Gastrocnemius medialis (tissue), 4 donors: Measurements from ENCODE around the gene NLRC5. TPM values are rescaled to one million over a fixed set of nuclear protein-coding genes. Genes with fewer than 3 reads are reported as not detected.
A peak's percentile ranks its signal among the peaks of the same experiment; 100 is the strongest.

Experiments used
- ATAC-seq, 2 donors: fragments of 150-250 bp; one replicate each; pipeline ENCODE4 v1.9.1; 2016
- DNase-seq, 2 donors: peaks; one replicate each; pipeline ENCODE4 v3.0.0-alpha.2; 2019
- H3K27ac ChIP-seq, 4 donors: fragments of 200-600 bp; sonication (generic); 1 replicate in 1 of 4; 2 replicates in 3 of 4; pipeline ENCODE4 v1.5.1; 2016 to 2018; ENCODE audit warnings: mild to moderate bottlenecking in 2 of 4, moderate library complexity in 1 of 4
- H3K27me3 ChIP-seq, 3 donors: fragments of 200-600 bp; sonication (generic) in 2 of 3; 1 replicate in 1 of 3; 2 replicates in 2 of 3; pipeline versions ENCODE4 v1.5.1 to v1.6.0; 2016 to 2019; ENCODE audit warnings: mild to moderate bottlenecking in 1 of 3, moderate library complexity in 1 of 3
- H3K36me3 ChIP-seq, 2 donors: fragments of 200-600 bp; sonication (generic) in 1 of 2; one replicate each; pipeline ENCODE4 v1.5.1; 2017 to 2018
- H3K4me1 ChIP-seq, 2 donors: fragments of 200-600 bp; sonication (generic) in 1 of 2; one replicate each; pipeline ENCODE4 v1.5.1; 2016 to 2017; ENCODE audit warnings: mild to moderate bottlenecking in 2 of 2
- H3K4me3 ChIP-seq, 4 donors: fragments of 200-600 bp; sonication (generic) in 3 of 4; 1 replicate in 1 of 4; 2 replicates in 3 of 4; pipeline ENCODE4 v1.5.1; 2016 to 2019; ENCODE audit warnings: mild to moderate bottlenecking in 2 of 4
- H3K9me3 ChIP-seq, 3 donors: fragments of 200-600 bp; sonication (generic) in 2 of 3; 1 replicate in 1 of 3; 2 replicates in 2 of 3; pipeline ENCODE4 v1.5.1; 2016 to 2019
- CTCF ChIP-seq, 5 experiments: fragments of 450-650 bp in 3 of 5; fragments of 200-600 bp in 2 of 5; sonication (generic) in 2 of 5; IDR thresholded peaks in 4 of 5; conservative IDR thresholded peaks in 1 of 5; 1 replicate in 4 of 5; 2 replicates in 1 of 5; pipeline ENCODE4 v1.5.1; 2016 to 2019; ENCODE audit warnings: antibody characterized with exemption in 5 of 5, mild to moderate bottlenecking in 3 of 5, moderate library complexity in 3 of 5
- POLR2A ChIP-seq, 2 donors: fragments of 450-650 bp; IDR thresholded peaks; one replicate each; pipeline ENCODE4 v1.6.1; 2017; ENCODE audit warnings: antibody characterized with exemption in 2 of 2, mild to moderate bottlenecking in 2 of 2, moderate library complexity in 2 of 2
- in situ Hi-C, 4 donors: fragments of 200-750 bp; cut with MboI; loops; one replicate each; pipeline versions ENCODE4 v1.15.0 to v1.8.0; 2017; ENCODE audit warnings: low sequenced_read_pairs in 4 of 4
- intact Hi-C: fragments of 100-400 bp; cut with DNase I; formaldehyde crosslinking; loops from one replicate; pipeline ENCODE4 v1.15.1; 2023; ENCODE audit warnings: low total_unique reads
- total RNA-seq, 4 donors: library from RNA; depleted of rRNA; stranded (reverse); fragments of >200 nt; gene quantifications; one replicate each; pipeline versions ENCODE4 v1.1.0 to v1.2.3, GENCODE V29; 2016

NLRC5 gene
- total RNA-seq, 4 donors from 2014 or later: 2.5 to 9.4 (median 5.1) TPM

GRCh38 chr16:57083485-57084126 is 94.2 kb downstream of the NLRC5 start:
- Histone ChIP-seq H3K9me3 (no peaks in the 10 kb centered on the region), H3K27ac (no peak overlapping the region), H3K27me3 (no peaks in the 10 kb centered on the region), H3K4me3 (no peak overlapping the region), H3K4me1 (no peaks in the 10 kb centered on the region), H3K36me3 (no peaks in the 10 kb centered on the region)
- TF ChIP-seq POLR2A (IDR thresholded peaks at IDR 0.05): no peak
- ATAC-seq: peak in 1 of 2 donors; percentile 31
- intact Hi-C loops: loop anchor here (1.0 to 5.0 kb wide), 2 partner anchors 84 to 216 kb away; no protein-coding TSS in a partner anchor
- no peak for DNase-seq
- in situ Hi-C loops: loop anchor here in 2 of 4 donors (5.0 to 25.0 kb wide), 3 partner anchors 84 to 329 kb away; partner anchors contain the start of gene CCL17 (in 1 of the 2)

- H3K36me3 ChIP-seq: no peaks in the 10 kb centered on the region
- intact Hi-C loops (loop anchor here (5.0 kb wide), 1 partner anchor 83 kb away; no protein-coding TSS in a partner anchor), in situ Hi-C loops (loop anchor here in 2 of 4 donors (5.0 to 25.0 kb wide), 3 partner anchors 83 to 328 kb away; partner anchors contain the start of gene CCL17 (in 1 of the 2))
- no peaks in the 10 kb centered on the region for H3K9me3 ChIP-seq
- DNase-seq: peak; percentile 32 to 57
- peak; percentile 82 to 95 (median 92) for TF ChIP-seq CTCF (IDR thresholded peaks at IDR 0.05 in 4 of 5, conservative IDR thresholded peaks at IDR 0.05 in 1 of 5)
- no peak for TF ChIP-seq POLR2A (IDR thresholded peaks at IDR 0.05)
- H3K27ac ChIP-seq: no peak overlapping the region
- H3K4me3 ChIP-seq: no peak overlapping the region
- peak; percentile 72 to 84 for ATAC-seq
- H3K4me1 ChIP-seq: no peaks in the 10 kb centered on the region
- no peaks in the 10 kb centered on the region for H3K27me3 ChIP-seq
These were observed 95.0 kb downstream of the NLRC5 start for GRCh38 chr16:57084257-57084770.

- intact Hi-C loops: loop anchor here (5.0 kb wide), 1 partner anchor 82 kb away; no protein-coding TSS in a partner anchor
- no peak for TF ChIP-seq POLR2A (IDR thresholded peaks at IDR 0.05)
- TF ChIP-seq CTCF (IDR thresholded peaks at IDR 0.05 in 4 of 5, conservative IDR thresholded peaks at IDR 0.05 in 1 of 5): no peak
- no peak overlapping the region for H3K27ac ChIP-seq
These were observed 95.6 kb downstream of the NLRC5 start for GRCh38 chr16:57084996-57085395.

GRCh38 chr16:57087003-57087402 is 97.6 kb downstream of the NLRC5 start:
- intact Hi-C loops: no loop called here
- peaks cover 3 to 7% of the 10 kb centered on the region in 2 donors for H3K4me1 ChIP-seq
- H3K36me3 ChIP-seq: no peaks in the 10 kb centered on the region
- DNase-seq (no peak), ATAC-seq (no peak)
- H3K27me3 ChIP-seq: no peaks in the 10 kb centered on the region
- no peaks in the 10 kb centered on the region for H3K9me3 ChIP-seq
- H3K27ac ChIP-seq: no peak overlapping the region
- H3K4me3 ChIP-seq: no peak overlapping the region
- in situ Hi-C loops: loop anchor here in 3 of 4 donors (5.0 to 25.0 kb wide), 3 partner anchors 80 to 325 kb away; partner anchors contain the start of gene CCL17 (in 1 of the 3)
- TF ChIP-seq CTCF (IDR thresholded peaks at IDR 0.05 in 4 of 5, conservative IDR thresholded peaks at IDR 0.05 in 1 of 5) (no peak), POLR2A (IDR thresholded peaks at IDR 0.05) (no peak)

More at GRCh38 chr16:57084996-57085395, 95.6 kb downstream of the NLRC5 start:
- ATAC-seq (no peak), DNase-seq (no peak)
- Histone ChIP-seq H3K36me3 (no peaks in the 10 kb centered on the region), H3K9me3 (no peaks in the 10 kb centered on the region), H3K4me3 (no peak overlapping the region), H3K4me1 (no peaks in the 10 kb centered on the region), H3K27me3 (no peaks in the 10 kb centered on the region)
- in situ Hi-C loops: loop anchor here in 3 of 4 donors (5.0 to 25.0 kb wide), 3 partner anchors 82 to 327 kb away; partner anchors contain the start of gene CCL17 (in 1 of the 3)

GRCh38 chr16:57089406-57089805 is 100.0 kb downstream of the NLRC5 start:
- TF ChIP-seq CTCF (IDR thresholded peaks at IDR 0.05 in 4 of 5, conservative IDR thresholded peaks at IDR 0.05 in 1 of 5) (no peak), POLR2A (IDR thresholded peaks at IDR 0.05) (no peak)
- no peaks in the 10 kb centered on the region for H3K36me3 ChIP-seq
- H3K9me3 ChIP-seq: no peaks in the 10 kb centered on the region
- ATAC-seq (no peak), DNase-seq (no peak)
- no peaks in the 10 kb centered on the region for H3K27me3 ChIP-seq
- intact Hi-C loops (no loop called here), in situ Hi-C loops (loop anchor here in 3 of 4 donors (5.0 to 25.0 kb wide), 3 partner anchors 78 to 323 kb away; partner anchors contain the start of gene CCL17 (in 1 of the 3))
- H3K27ac ChIP-seq: no peak overlapping the region
- H3K4me1 ChIP-seq: peaks cover 11 to 17% of the 10 kb centered on the region in 2 donors
- no peak overlapping the region for H3K4me3 ChIP-seq
